Chondrocyte (in vitro differentiated cells): ENCODE data around the gene TFEC. TPM values are rescaled to one million over a fixed set of nuclear protein-coding genes. Genes with fewer than 3 reads are reported as not detected.

ENCODE experiments used
- DNase-seq: peaks from one replicate; pipeline ENCODE4 v3.0.0; 2021; ENCODE audit warnings: mixed read lengths, low spot score
- H3K27ac Mint-ChIP-seq: one replicate; pipeline ENCODE4 v1.8.0; 2021; ENCODE audit warnings: mild to moderate bottlenecking, moderate library complexity, mixed read lengths; ENCODE audit not compliant: unreplicated experiment
- H3K27me3 Mint-ChIP-seq: 2 replicates; pipeline ENCODE4 v1.8.0; 2021; ENCODE audit warnings: low read depth, mixed read lengths
- H3K36me3 Mint-ChIP-seq: 2 replicates; pipeline ENCODE4 v1.8.0; 2021; ENCODE audit warnings: low read depth, mixed read lengths
- H3K4me1 Mint-ChIP-seq: 2 replicates; pipeline ENCODE4 v1.8.0; 2021; ENCODE audit warnings: low read depth, mild to moderate bottlenecking, mixed read lengths
- H3K4me3 Mint-ChIP-seq: one replicate; pipeline ENCODE4 v1.8.0; 2021; ENCODE audit warnings: mild to moderate bottlenecking, moderate library complexity, mixed read lengths; ENCODE audit not compliant: unreplicated experiment
- H3K9me3 Mint-ChIP-seq: 2 replicates; pipeline ENCODE4 v1.8.0; 2021; ENCODE audit warnings: low read depth, mixed read lengths
- CTCF ChIP-seq: fragments of 200-600 bp; sonication (generic); IDR thresholded peaks from 2 replicates; pipeline ENCODE4 v1.5.0; 2021; ENCODE audit warnings: antibody characterized with exemption, mild to moderate bottlenecking, moderate library complexity
- total RNA-seq: library from RNA; stranded (reverse); gene quantifications from 3 replicates; pipeline ENCODE4 v1.2.1, GENCODE V29; 2021

Gene TFEC
- total RNA-seq, 1 donor from 2014 or later, result 0.17 TPM

- no peaks in the 10 kb centered on the region for H3K36me3 Mint-ChIP-seq
These were observed 77.7 kb downstream of the TFEC start for GRCh38 chr7:115952832-115953231.

GRCh38 chr7:115951547-115951946 is 79.0 kb downstream of the TFEC start:
- DNase-seq, result no peak
- Mint-ChIP-seq H3K4me1 (no peaks in the 10 kb centered on the region), H3K9me3 (no peaks in the 10 kb centered on the region), H3K27me3 (no peaks in the 10 kb centered on the region), H3K4me3 (no peak overlapping the region), H3K27ac (no peak overlapping the region), H3K36me3 (no peaks in the 10 kb centered on the region)
- TF ChIP-seq CTCF, result no peak

More at GRCh38 chr7:115952832-115953231, 77.7 kb downstream of the TFEC start:
- Mint-ChIP-seq H3K27ac (no peak overlapping the region), H3K9me3 (no peaks in the 10 kb centered on the region), H3K27me3 (no peaks in the 10 kb centered on the region), H3K4me1 (no peaks in the 10 kb centered on the region), H3K4me3 (no peak overlapping the region)
- TF ChIP-seq CTCF, result no peak
- DNase-seq, result peak; percentile 37

- Mint-ChIP-seq H3K36me3 (no peaks in the 10 kb centered on the region), H3K4me3 (no peak overlapping the region), H3K9me3 (no peaks in the 10 kb centered on the region), H3K27ac (no peak overlapping the region), H3K27me3 (no peaks in the 10 kb centered on the region), H3K4me1 (peaks cover 5% of the 10 kb centered on the region)
- no peak for TF ChIP-seq CTCF
- DNase-seq, result no peak
These were observed 88.8 kb downstream of the TFEC start for GRCh38 chr7:115941703-115942268.

- peaks cover 5% of the 10 kb centered on the region for H3K4me1 Mint-ChIP-seq
- no peak overlapping the region for H3K27ac Mint-ChIP-seq
- no peak for DNase-seq
- H3K27me3 Mint-ChIP-seq, result no peaks in the 10 kb centered on the region
- H3K4me3 Mint-ChIP-seq, result no peak overlapping the region
- H3K36me3 Mint-ChIP-seq, result no peaks in the 10 kb centered on the region
- H3K9me3 Mint-ChIP-seq, result no peaks in the 10 kb centered on the region
- TF ChIP-seq CTCF, result no peak
These were observed 90.0 kb downstream of the TFEC start for GRCh38 chr7:115940460-115941060.

- no peak for DNase-seq
- no peaks in the 10 kb centered on the region for H3K27me3 Mint-ChIP-seq
- H3K9me3 Mint-ChIP-seq, result no peaks in the 10 kb centered on the region
- no peaks in the 10 kb centered on the region for H3K36me3 Mint-ChIP-seq
- TF ChIP-seq CTCF, result no peak
- no peak overlapping the region for H3K4me3 Mint-ChIP-seq
- peaks cover 5% of the 10 kb centered on the region for H3K4me1 Mint-ChIP-seq
- H3K27ac Mint-ChIP-seq, result no peak overlapping the region
These were observed 92.6 kb downstream of the TFEC start for GRCh38 chr7:115937960-115938359.
